ENCODE measurements around the gene SELENOO. TPM values are rescaled to one million over a fixed set of nuclear protein-coding genes. Genes with fewer than 3 reads are reported as not detected.

SELENOO gene
- total RNA-seq, 1 experiment from 2014 or later, result 27.4 TPM

DNA sequence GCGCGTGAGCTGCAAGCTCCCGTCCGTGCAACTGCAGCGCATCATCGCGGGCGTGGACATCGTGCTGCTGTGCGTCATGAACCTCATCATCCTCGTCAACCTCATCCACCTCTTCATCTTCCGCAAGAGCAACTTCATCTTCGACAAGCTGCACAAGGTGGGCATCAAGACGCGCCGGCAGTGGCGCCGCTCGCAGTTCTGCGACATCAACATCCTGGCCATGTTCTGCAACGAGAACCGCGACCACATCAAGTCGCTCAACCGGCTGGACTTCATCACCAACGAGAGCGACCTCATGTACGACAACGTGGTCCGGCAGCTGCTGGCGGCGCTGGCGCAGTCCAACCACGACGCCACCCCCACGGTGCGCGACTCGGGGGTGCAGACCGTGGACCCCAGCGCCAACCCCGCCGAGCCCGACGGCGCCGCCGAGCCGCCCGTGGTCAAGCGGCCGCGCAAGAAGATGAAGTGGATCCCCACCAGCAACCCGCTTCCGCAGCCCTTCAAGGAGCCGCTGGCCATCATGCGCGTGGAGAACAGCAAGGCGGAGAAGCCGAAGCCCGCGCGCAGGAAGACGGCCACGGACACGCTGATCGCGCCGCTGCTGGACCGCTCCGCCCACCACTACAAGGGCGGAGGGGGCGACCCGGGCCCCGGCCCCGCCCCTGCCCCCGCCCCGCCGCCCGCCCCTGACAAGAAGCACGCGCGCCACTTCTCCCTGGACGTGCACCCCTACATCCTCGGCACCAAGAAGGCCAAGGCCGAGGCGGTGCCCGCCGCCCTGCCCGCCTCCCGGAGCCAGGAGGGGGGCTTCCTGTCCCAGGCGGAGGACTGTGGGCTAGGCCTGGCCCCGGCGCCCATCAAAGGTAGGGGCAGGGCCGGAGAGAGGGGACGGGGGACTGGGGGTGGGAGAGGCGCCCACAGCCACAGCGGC is 23.0 kb upstream of the SELENOO start:
- Histone ChIP-seq H4K20me1 (ENCODE audit: insufficient read depth) (peaks cover 17% of the 10 kb centered on the region), H3K36me3 (ENCODE audit: low read depth) (no peaks in the 10 kb centered on the region), H3K9me3 (ENCODE audit: insufficient read depth, low read depth) (no peaks in the 10 kb centered on the region), H3F3A (ENCODE audit: insufficient read depth, low read depth) (peaks cover 9% of the 10 kb centered on the region; the same call in 1 of the 2 replicates), H3K27ac (no peak overlapping the region), H3K9me2 (ENCODE audit: insufficient read depth) (no peaks in the 10 kb centered on the region), H3K4me1 (replicated peaks; ENCODE audit: insufficient read depth) (no peaks in the 10 kb centered on the region), H3K4me3 (no peak overlapping the region), H3K4me2 (no peak overlapping the region), H2AFZ (no peak overlapping the region), H3K79me2 (ENCODE audit: low read depth) (no peaks in the 10 kb centered on the region), H3K27me3 (ENCODE audit: insufficient read depth, low read depth) (no peaks in the 10 kb centered on the region)
- POLR2A ChIA-PET (ENCODE audit: unreplicated experiment), result no interaction called here
- intact Hi-C loops (cut with micrococcal nuclease; ENCODE audit: unreplicated experiment), result no loop called here
- TF ChIP-seq, protein P1, sequence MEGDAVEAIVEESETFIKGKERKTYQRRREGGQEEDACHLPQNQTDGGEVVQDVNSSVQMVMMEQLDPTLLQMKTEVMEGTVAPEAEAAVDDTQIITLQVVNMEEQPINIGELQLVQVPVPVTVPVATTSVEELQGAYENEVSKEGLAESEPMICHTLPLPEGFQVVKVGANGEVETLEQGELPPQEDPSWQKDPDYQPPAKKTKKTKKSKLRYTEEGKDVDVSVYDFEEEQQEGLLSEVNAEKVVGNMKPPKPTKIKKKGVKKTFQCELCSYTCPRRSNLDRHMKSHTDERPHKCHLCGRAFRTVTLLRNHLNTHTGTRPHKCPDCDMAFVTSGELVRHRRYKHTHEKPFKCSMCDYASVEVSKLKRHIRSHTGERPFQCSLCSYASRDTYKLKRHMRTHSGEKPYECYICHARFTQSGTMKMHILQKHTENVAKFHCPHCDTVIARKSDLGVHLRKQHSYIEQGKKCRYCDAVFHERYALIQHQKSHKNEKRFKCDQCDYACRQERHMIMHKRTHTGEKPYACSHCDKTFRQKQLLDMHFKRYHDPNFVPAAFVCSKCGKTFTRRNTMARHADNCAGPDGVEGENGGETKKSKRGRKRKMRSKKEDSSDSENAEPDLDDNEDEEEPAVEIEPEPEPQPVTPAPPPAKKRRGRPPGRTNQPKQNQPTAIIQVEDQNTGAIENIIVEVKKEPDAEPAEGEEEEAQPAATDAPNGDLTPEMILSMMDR (conservative IDR thresholded peaks at IDR 0.05), result no peak
- no peak for TF ChIP-seq EZH2 (IDR thresholded peaks at IDR 0.05; ENCODE audit: low read depth)
- CTCF ChIA-PET, result no interaction called here
- BruUV-seq (replicated peaks), result no TSS peak
- no peak for DNase-seq

DNA sequence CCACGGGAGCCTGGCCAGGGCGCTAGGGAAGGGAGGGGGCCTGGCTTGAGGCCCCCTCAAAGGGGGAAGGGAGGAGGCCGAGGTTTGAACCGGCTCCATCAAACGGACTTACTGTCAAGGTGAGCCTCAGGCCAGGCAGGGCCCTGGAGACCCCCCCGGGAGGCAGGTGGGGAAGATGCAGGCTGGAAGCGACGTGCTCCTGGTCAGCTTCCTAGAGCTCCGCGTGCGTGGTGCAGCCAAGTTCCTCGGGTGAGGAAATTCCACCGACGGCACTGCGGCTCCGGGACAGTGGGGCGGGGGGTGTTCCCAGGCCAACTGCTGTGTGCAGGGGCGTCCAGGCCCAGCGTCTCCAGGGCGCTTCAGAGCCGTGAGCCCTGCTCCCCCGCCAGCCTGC is 22.3 kb upstream of the SELENOO start:
- Histone ChIP-seq H4K20me1 (ENCODE audit: insufficient read depth) (peaks cover 17% of the 10 kb centered on the region), H3K4me1 (replicated peaks; ENCODE audit: insufficient read depth) (no peaks in the 10 kb centered on the region), H3K9me3 (ENCODE audit: insufficient read depth, low read depth) (no peaks in the 10 kb centered on the region), H2AFZ (no peak overlapping the region), H3K79me2 (ENCODE audit: low read depth) (no peaks in the 10 kb centered on the region), H3F3A (ENCODE audit: insufficient read depth, low read depth) (peaks cover 12% of the 10 kb centered on the region; the same call in 1 of the 2 replicates), H3K4me3 (no peak overlapping the region), H3K36me3 (ENCODE audit: low read depth) (no peaks in the 10 kb centered on the region), H3K27ac (no peak overlapping the region), H3K27me3 (ENCODE audit: insufficient read depth, low read depth) (no peaks in the 10 kb centered on the region), H3K4me2 (no peak overlapping the region), H3K9me2 (ENCODE audit: insufficient read depth) (no peaks in the 10 kb centered on the region)
- TF ChIP-seq EZH2 (IDR thresholded peaks at IDR 0.05; ENCODE audit: low read depth), result no peak
- ChIA-PET POLR2A (ENCODE audit: unreplicated experiment) (no interaction called here), CTCF (no interaction called here)
- intact Hi-C loops (cut with micrococcal nuclease; ENCODE audit: unreplicated experiment), result no loop called here
- no peak for DNase-seq
- no TSS peak for BruUV-seq (replicated peaks)

DNA sequence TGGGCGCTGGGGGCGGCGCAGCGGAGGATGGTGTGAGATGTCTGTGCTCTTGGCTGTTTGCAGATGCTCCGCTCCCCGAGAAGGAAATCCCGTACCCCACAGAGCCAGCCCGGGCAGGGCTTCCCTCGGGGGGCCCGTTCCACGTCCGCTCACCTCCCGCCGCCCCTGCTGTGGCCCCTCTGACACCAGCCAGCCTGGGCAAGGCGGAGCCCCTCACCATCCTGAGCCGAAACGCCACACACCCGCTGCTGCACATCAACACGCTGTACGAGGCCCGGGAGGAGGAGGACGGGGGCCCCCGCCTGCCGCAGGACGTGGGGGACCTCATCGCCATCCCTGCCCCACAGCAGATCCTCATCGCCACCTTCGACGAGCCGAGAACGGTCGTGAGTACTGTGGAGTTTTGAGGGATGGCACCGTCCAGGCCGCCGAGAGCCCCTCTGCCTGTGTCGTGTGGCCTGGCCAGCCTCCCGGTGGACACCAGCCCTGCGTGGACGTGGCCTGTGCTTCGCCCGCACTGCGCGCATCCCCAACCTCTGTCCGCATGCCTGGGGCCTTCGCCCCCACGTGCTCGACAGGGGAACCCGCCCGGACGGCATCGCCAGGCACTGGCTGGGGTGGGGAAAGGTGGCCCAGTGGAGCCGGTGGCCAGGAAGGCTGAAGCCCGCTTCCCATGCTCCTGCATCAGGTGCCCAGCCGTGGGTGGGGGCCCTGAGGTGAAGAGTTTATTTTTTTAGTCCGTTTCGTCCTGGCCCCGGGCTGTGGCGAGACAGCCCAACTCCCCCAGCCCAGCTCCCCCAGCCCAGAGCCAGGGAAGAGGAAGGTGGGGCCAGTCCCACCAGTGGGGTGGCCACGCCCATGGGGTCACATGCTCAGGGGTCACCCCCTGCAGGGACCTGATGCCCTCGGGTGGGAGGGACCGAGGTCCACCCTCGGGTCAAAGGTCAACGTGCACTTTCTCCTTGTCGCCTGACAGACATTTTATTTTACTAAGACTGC is 21.6 kb upstream of the SELENOO start:
- no peaks in the 10 kb centered on the region for H3K9me3 ChIP-seq (ENCODE audit: insufficient read depth, low read depth)
- ChIA-PET CTCF (no interaction called here), POLR2A (ENCODE audit: unreplicated experiment) (no interaction called here)
- no TSS peak for BruUV-seq (replicated peaks)
- H3K9me2 ChIP-seq (ENCODE audit: insufficient read depth), result no peaks in the 10 kb centered on the region
- TF ChIP-seq, protein P1 (conservative IDR thresholded peaks at IDR 0.05), result no peak
- no peak for TF ChIP-seq EZH2 (IDR thresholded peaks at IDR 0.05; ENCODE audit: low read depth)
- no peak overlapping the region for H3K27ac ChIP-seq
- H3K27me3 ChIP-seq (ENCODE audit: insufficient read depth, low read depth), result no peaks in the 10 kb centered on the region
- DNase-seq, result no peak
- no peak overlapping the region for H3K4me3 ChIP-seq
- H3K79me2 ChIP-seq (ENCODE audit: low read depth), result no peaks in the 10 kb centered on the region
- H3K4me2 ChIP-seq, result no peak overlapping the region
- peaks cover 17% of the 10 kb centered on the region for H3F3A ChIP-seq (ENCODE audit: insufficient read depth, low read depth)
- intact Hi-C loops (cut with micrococcal nuclease; ENCODE audit: unreplicated experiment), result no loop called here
- H4K20me1 ChIP-seq (ENCODE audit: insufficient read depth), result peaks cover 17% of the 10 kb centered on the region
- H3K36me3 ChIP-seq (ENCODE audit: low read depth), result no peaks in the 10 kb centered on the region
- H2AFZ ChIP-seq, result no peak overlapping the region
- H3K4me1 ChIP-seq (replicated peaks; ENCODE audit: insufficient read depth), result peaks cover 5% of the 10 kb centered on the region; the same call in 1 of the 2 replicates

Measured in PC-9 (cell line).